Endothelial cell (in vitro differentiated cells): Measurements from ENCODE around the gene ATP6AP1. TPM values are rescaled to one million over a fixed set of nuclear protein-coding genes. Genes with fewer than 3 reads are reported as not detected.

Experiments
- DNase-seq: peaks from one replicate; pipeline ENCODE4 v3.0.0; 2021; ENCODE audit warnings: low spot score
- H3K27ac Mint-ChIP-seq: one replicate; pipeline ENCODE4 v1.8.0; 2021; ENCODE audit warnings: mixed read lengths, inconsistent platforms; ENCODE audit not compliant: unreplicated experiment
- H3K27me3 Mint-ChIP-seq: one replicate; pipeline ENCODE4 v1.8.0; 2021; ENCODE audit warnings: mild to moderate bottlenecking, moderate library complexity, mixed read lengths, inconsistent platforms; ENCODE audit not compliant: unreplicated experiment
- H3K36me3 Mint-ChIP-seq: one replicate; pipeline ENCODE4 v1.8.0; 2021; ENCODE audit warnings: mild to moderate bottlenecking, low read depth, mixed read lengths, inconsistent platforms; ENCODE audit not compliant: unreplicated experiment
- H3K4me1 Mint-ChIP-seq: one replicate; pipeline ENCODE4 v1.8.0; 2021; ENCODE audit warnings: mild to moderate bottlenecking, mixed read lengths, inconsistent platforms; ENCODE audit not compliant: unreplicated experiment
- H3K4me3 Mint-ChIP-seq: one replicate; pipeline ENCODE4 v1.8.0; 2021; ENCODE audit warnings: mild to moderate bottlenecking, mixed read lengths, inconsistent platforms; ENCODE audit not compliant: unreplicated experiment
- H3K9me3 Mint-ChIP-seq: one replicate; pipeline ENCODE4 v1.8.0; 2021; ENCODE audit warnings: mixed read lengths, inconsistent platforms; ENCODE audit not compliant: unreplicated experiment
- total RNA-seq: library from RNA; stranded (reverse); fragmentation: NEBNext Ultra II Directional; extraction: Animal tissue kit (Norgen Biotek cat#: 25700); gene quantifications from one replicate; pipeline ENCODE4 v1.2.1, GENCODE V29; 2021; ENCODE audit not compliant: unreplicated experiment
- TF ChIP-seq, protein P1 (sequence below): fragments of 200-600 bp; sonication (generic); IDR thresholded peaks from one replicate; pipeline ENCODE4 v1.5.0; 2021; ENCODE audit warnings: antibody characterized with exemption; ENCODE audit not compliant: unreplicated experiment

Gene ATP6AP1
- total RNA-seq, 1 donor from 2014 or later = 100 TPM

DNA sequence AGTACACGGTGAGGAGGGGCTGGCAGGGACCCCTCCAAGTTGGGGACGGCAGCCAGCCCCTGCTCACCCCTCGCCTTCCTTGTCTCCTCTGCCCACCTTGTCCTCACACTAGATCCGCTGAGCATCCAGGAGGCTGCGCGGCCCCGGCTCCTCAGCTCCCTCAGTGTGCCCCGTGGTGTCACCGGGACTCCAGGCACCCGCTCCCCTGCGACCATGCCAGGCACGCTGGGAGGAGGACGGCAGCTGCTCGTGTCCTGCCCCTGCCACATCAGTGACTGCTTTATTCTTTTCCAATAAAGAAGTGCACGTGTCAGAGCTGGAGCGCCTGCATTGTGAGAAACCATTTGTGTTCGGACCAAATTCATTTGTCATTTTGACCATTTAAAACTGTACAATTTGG, 21.8 kb downstream of the ATP6AP1 start:
- peaks cover 1% of the 10 kb centered on the region for H3K27me3 Mint-ChIP-seq
- DNase-seq = no peak
- TF ChIP-seq, protein P1, sequence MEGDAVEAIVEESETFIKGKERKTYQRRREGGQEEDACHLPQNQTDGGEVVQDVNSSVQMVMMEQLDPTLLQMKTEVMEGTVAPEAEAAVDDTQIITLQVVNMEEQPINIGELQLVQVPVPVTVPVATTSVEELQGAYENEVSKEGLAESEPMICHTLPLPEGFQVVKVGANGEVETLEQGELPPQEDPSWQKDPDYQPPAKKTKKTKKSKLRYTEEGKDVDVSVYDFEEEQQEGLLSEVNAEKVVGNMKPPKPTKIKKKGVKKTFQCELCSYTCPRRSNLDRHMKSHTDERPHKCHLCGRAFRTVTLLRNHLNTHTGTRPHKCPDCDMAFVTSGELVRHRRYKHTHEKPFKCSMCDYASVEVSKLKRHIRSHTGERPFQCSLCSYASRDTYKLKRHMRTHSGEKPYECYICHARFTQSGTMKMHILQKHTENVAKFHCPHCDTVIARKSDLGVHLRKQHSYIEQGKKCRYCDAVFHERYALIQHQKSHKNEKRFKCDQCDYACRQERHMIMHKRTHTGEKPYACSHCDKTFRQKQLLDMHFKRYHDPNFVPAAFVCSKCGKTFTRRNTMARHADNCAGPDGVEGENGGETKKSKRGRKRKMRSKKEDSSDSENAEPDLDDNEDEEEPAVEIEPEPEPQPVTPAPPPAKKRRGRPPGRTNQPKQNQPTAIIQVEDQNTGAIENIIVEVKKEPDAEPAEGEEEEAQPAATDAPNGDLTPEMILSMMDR = no peak
- H3K36me3 Mint-ChIP-seq = no peaks in the 10 kb centered on the region
- no peak overlapping the region for H3K4me3 Mint-ChIP-seq
- no peaks in the 10 kb centered on the region for H3K4me1 Mint-ChIP-seq
- H3K27ac Mint-ChIP-seq = no peak overlapping the region
- no peaks in the 10 kb centered on the region for H3K9me3 Mint-ChIP-seq

DNA sequence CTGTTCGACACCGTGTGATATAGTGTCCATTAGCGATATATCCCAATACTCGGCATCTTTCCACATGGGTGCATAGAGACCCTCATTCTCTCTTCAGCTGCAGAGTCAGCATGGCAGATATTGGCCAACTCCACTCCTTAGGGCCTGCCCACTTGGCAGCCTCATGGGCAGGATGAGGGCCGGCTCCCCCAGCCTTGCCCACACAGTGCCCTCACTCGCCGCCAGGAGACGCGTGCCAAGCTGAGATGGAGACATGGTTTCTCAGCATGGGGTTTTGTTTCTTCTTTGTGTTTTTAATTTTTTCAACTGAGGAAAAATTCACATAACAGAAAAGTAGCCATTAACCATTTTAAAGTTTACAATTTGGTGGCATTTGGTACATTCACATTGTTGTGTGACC, 24.3 kb downstream of the ATP6AP1 start:
- no peak overlapping the region for H3K4me3 Mint-ChIP-seq
- DNase-seq = no peak
- TF ChIP-seq, protein P1 = no peak
- H3K36me3 Mint-ChIP-seq = peaks cover 4% of the 10 kb centered on the region
- no peaks in the 10 kb centered on the region for H3K9me3 Mint-ChIP-seq
- H3K27ac Mint-ChIP-seq = no peak overlapping the region
- H3K4me1 Mint-ChIP-seq = peaks cover 3% of the 10 kb centered on the region
- peaks cover 4% of the 10 kb centered on the region for H3K27me3 Mint-ChIP-seq

DNA sequence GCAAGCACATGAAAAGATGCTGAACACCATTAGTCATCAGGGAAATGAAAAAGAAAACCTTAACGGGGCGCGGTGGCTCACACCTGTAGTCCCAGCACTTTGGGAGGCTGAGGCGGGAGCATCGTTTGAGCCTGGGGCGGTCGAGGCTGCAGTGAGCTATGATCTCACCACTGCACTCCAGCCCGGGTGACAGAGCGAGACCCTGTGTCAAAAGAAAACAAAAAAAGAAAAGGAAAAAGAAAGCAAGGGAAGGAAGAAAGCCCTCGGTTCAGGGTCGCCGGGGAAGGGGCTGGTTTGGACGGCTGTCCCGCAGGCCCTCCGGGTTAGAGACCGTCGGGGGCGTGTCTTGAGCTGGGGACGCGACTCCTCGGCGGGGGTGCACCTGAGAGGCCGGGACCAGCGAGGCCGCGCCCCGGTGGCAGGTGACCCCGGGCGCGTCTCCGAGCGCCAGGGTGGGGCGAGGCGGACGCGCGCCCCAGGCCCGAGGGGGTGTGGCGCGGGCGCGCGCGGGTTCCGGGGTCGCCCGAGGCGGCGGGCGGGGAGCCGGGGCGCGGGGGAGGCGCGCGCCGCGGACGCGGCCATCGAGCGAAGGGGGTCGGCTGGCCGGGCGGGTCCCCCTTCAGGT, 29.1 kb downstream of the ATP6AP1 start:
- peak overlapping the region; percentile 70 for H3K27ac Mint-ChIP-seq

DNA sequence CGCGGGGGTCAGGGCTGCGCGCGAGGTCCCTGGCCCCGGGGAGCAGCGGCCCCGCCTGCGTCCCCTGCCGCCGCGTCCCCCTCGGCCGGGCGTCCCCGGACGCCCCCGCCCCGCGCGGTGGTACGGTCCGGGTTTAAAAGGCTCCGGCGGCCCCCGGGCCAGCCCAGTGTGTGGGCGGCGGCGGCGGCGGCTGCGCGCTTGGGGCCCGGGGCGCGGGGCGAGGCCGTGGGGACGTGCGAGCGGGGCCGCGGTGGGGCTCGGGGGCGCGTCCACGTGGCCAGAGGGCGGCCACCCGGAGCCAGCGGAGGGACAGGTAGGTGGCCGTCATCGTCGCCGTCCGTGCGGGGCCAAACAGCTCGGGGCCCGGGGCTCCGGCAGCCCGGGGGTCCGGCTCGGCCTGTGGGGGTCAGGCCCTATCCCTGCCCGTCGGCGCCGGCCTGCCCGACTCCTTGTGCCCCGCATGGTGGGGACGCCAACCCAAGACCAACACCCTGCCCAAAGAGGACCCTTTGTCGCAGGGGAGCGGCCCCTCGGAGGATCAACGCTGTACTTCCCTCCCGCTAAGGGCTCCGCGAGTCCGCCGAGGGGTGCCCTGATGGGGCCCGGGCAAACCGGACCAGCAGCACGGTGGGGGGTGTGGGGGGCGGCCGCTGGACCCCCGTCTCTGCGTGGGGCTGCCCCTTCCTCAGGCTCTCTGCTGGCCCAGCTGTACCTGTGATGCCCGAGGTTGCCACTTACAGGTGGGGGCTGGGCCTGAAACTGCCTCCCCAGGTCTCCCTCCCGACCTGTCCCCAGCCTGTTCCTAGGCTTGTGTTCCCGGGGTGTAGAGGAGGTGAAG, 29.9 kb downstream of the ATP6AP1 start, which contains the start of gene PLXNA3:
PLXNA3 (plus strand) TSS at position 166 of the 838 bp plus-strand sequence. CDS start 1,903 bp downstream, outside the sequence.
- peak within 1 kb of the TSS; percentile 95 for H3K4me3 Mint-ChIP-seq
- peak within 1 kb of the TSS; percentile 70 for H3K27ac Mint-ChIP-seq
- TF ChIP-seq, protein P1 = no peak
- H3K36me3 Mint-ChIP-seq = peaks cover 9% of the 10 kb centered on the region
- peaks cover 2% of the 10 kb centered on the region for H3K27me3 Mint-ChIP-seq
- peak; percentile 50 for DNase-seq
- no peaks in the 10 kb centered on the region for H3K9me3 Mint-ChIP-seq
- peaks cover 3% of the 10 kb centered on the region for H3K4me1 Mint-ChIP-seq

More for the DNA sequence above, 29.1 kb downstream of the ATP6AP1 start:
- DNase-seq = no peak
- Mint-ChIP-seq H3K4me3 (peak overlapping the region; percentile 95), H3K36me3 (peaks cover 4% of the 10 kb centered on the region), H3K4me1 (peaks cover 3% of the 10 kb centered on the region), H3K9me3 (no peaks in the 10 kb centered on the region), H3K27me3 (peaks cover 2% of the 10 kb centered on the region)
- TF ChIP-seq, protein P1 = no peak
